SK-N-SH treated with all-trans-retinoic acid at 6 μM for 48 hours (cell line): Measurements from ENCODE around the gene MSL3.

ENCODE experiments used
- ATAC-seq: fragments of 200-7000 bp; cut with Tn5 transposase; 3 replicates; pipeline ENCODE4 v1.9.1; 2020; ENCODE audit warnings: mild to moderate bottlenecking, moderate library complexity
- ARNTL ChIP-seq: fragments of 450-650 bp; formaldehyde crosslinking; IDR thresholded peaks from 2 replicates; pipeline ENCODE4 v1.5.0; 2020; ENCODE audit warnings: low read depth, mild to moderate bottlenecking, moderate library complexity, borderline replicate concordance
- CSDC2 ChIP-seq: fragments of 250-450 bp; sonication (Bioruptor Pico); IDR thresholded peaks from 2 replicates; pipeline ENCODE4 v1.5.0; 2020; ENCODE audit warnings: mild to moderate bottlenecking, moderate library complexity
- ESRRG ChIP-seq: fragments of 250-450 bp; sonication (Bioruptor Pico); IDR thresholded peaks from 2 replicates; pipeline ENCODE4 v1.6.1; 2021; ENCODE audit warnings: mild to moderate bottlenecking
- GLIS3 ChIP-seq: fragments of 250-450 bp; sonication (Bioruptor Pico); IDR thresholded peaks from 2 replicates; pipeline ENCODE4 v1.5.0; 2020; ENCODE audit warnings: mild to moderate bottlenecking, moderate library complexity
- PATZ1 ChIP-seq: fragments of 250-450 bp; sonication (Bioruptor Pico); IDR thresholded peaks from 2 replicates; pipeline ENCODE4 v1.8.0; 2020; ENCODE audit warnings: mild to moderate bottlenecking, moderate library complexity, borderline replicate concordance
- PPARA ChIP-seq: fragments of 250-450 bp; sonication (Bioruptor Pico); IDR thresholded peaks from 2 replicates; pipeline ENCODE4 v1.5.0; 2020; ENCODE audit warnings: mild to moderate bottlenecking, borderline replicate concordance
- SNAI2 ChIP-seq: fragments of 250-450 bp; sonication (Bioruptor Pico); IDR thresholded peaks from 2 replicates; pipeline ENCODE4 v1.5.0; 2020; ENCODE audit warnings: mild to moderate bottlenecking, moderate library complexity
- TCF4 ChIP-seq: fragments of 250-450 bp; sonication (Bioruptor Pico); IDR thresholded peaks from 2 replicates; pipeline ENCODE4 v1.8.0; 2021; ENCODE audit warnings: mild to moderate bottlenecking, moderate library complexity, borderline replicate concordance
- TOX ChIP-seq: fragments of 250-450 bp; sonication (Bioruptor Pico); IDR thresholded peaks from 2 replicates; pipeline ENCODE4 v1.8.0; 2021; ENCODE audit warnings: mild to moderate bottlenecking, moderate library complexity, borderline replicate concordance
- TSHZ2 ChIP-seq: fragments of 250-450 bp; sonication (Bioruptor Pico); IDR thresholded peaks from 2 replicates; pipeline ENCODE4 v1.5.0; 2020; ENCODE audit warnings: mild to moderate bottlenecking, moderate library complexity
- ZC3H10 ChIP-seq: fragments of 250-450 bp; sonication (Bioruptor Pico); IDR thresholded peaks from 2 replicates; pipeline ENCODE4 v1.5.1; 2021; ENCODE audit warnings: mild to moderate bottlenecking, moderate library complexity
- ZFP3 ChIP-seq: fragments of 250-450 bp; sonication (Bioruptor Pico); IDR thresholded peaks from 2 replicates; pipeline ENCODE4 v1.5.0; 2020; ENCODE audit warnings: mild to moderate bottlenecking, moderate library complexity
- ZFP30 ChIP-seq: fragments of 450-650 bp; formaldehyde crosslinking; IDR thresholded peaks from 2 replicates; pipeline ENCODE4 v1.5.0; 2022; ENCODE audit warnings: mild to moderate bottlenecking, moderate library complexity
- ZNF70 ChIP-seq: fragments of 450-650 bp; formaldehyde crosslinking; IDR thresholded peaks from 2 replicates; pipeline ENCODE4 v1.5.0; 2020; ENCODE audit warnings: mild to moderate bottlenecking, moderate library complexity
- ZNF8 ChIP-seq: fragments of 450-650 bp; formaldehyde crosslinking; IDR thresholded peaks from 2 replicates; pipeline ENCODE4 v1.5.0; 2020; ENCODE audit warnings: mild to moderate bottlenecking, moderate library complexity
- TF ChIP-seq, protein P1 (sequence below): fragments of 250-450 bp; sonication (Bioruptor Pico); IDR thresholded peaks from 2 replicates; pipeline ENCODE4 v1.5.1; 2021; ENCODE audit warnings: mild to moderate bottlenecking, moderate library complexity
- TF ChIP-seq, protein P2 (sequence below): fragments of 250-450 bp; sonication (Bioruptor Pico); IDR thresholded peaks from 2 replicates; pipeline ENCODE4 v1.8.0; 2021; ENCODE audit warnings: low read depth, mild to moderate bottlenecking, moderate library complexity, borderline replicate concordance
- TF ChIP-seq, protein P3 (sequence below): fragments of 250-450 bp; sonication (Bioruptor Pico); IDR thresholded peaks from 2 replicates; pipeline ENCODE4 v1.5.1; 2020; ENCODE audit warnings: low read depth, mild to moderate bottlenecking, moderate library complexity

The MSL3 gene

DNA sequence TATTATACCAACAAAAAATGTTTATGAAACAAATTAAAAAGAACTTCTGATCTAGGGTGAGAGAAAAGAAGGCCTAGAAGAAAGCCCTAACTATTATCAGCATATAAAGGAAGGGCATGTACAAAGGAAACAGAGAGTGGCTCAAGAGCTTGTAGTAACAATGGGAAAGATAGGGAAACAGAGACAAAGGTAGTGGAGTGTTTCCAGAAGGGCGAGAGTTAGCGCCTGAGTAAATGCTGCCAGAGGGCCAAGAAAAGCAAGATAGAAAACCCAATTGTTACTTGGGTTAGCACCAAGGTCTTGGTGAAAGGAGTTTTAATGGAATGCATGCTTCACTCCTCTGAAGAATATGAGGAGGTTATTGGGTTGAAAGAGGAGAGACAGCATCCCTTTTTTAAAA lies 16.5 kb upstream of the MSL3 start:
- no peak for ATAC-seq
- no peak for TF ChIP-seq TSHZ2
- no peak for TF ChIP-seq ARNTL (CRISPR knock-in tag)
- TF ChIP-seq PATZ1 (CRISPR knock-in tag): no peak
- TF ChIP-seq GLIS3 (CRISPR knock-in tag): no peak
- TF ChIP-seq TCF4: no peak
- no peak for TF ChIP-seq ZC3H10
- TF ChIP-seq, protein P1, sequence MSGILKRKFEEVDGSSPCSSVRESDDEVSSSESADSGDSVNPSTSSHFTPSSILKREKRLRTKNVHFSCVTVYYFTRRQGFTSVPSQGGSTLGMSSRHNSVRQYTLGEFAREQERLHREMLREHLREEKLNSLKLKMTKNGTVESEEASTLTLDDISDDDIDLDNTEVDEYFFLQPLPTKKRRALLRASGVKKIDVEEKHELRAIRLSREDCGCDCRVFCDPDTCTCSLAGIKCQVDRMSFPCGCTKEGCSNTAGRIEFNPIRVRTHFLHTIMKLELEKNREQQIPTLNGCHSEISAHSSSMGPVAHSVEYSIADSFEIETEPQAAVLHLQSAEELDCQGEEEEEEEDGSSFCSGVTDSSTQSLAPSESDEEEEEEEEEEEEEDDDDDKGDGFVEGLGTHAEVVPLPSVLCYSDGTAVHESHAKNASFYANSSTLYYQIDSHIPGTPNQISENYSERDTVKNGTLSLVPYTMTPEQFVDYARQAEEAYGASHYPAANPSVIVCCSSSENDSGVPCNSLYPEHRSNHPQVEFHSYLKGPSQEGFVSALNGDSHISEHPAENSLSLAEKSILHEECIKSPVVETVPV: no peak
- TF ChIP-seq TOX: no peak
- TF ChIP-seq PPARA: no peak
- no peak for TF ChIP-seq ZNF70 (CRISPR knock-in tag)
- TF ChIP-seq, protein P2, sequence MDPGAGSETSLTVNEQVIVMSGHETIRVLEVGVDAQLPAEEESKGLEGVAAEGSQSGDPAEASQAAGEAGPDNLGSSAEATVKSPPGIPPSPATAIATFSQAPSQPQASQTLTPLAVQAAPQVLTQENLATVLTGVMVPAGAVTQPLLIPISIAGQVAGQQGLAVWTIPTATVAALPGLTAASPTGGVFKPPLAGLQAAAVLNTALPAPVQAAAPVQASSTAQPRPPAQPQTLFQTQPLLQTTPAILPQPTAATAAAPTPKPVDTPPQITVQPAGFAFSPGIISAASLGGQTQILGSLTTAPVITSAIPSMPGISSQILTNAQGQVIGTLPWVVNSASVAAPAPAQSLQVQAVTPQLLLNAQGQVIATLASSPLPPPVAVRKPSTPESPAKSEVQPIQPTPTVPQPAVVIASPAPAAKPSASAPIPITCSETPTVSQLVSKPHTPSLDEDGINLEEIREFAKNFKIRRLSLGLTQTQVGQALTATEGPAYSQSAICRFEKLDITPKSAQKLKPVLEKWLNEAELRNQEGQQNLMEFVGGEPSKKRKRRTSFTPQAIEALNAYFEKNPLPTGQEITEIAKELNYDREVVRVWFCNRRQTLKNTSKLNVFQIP (CRISPR knock-in tag): no peak

- TF ChIP-seq CSDC2 (CRISPR knock-in tag) (no peak), TSHZ2 (no peak), ZC3H10 (no peak), ZNF8 (no peak), PATZ1 (CRISPR knock-in tag) (no peak), ESRRG (CRISPR knock-in tag) (no peak), ZFP30 (CRISPR knock-in tag) (no peak), ZFP3 (CRISPR knock-in tag) (no peak), TCF4 (no peak), SNAI2 (CRISPR knock-in tag) (no peak), ZNF70 (CRISPR knock-in tag) (no peak), TOX (no peak)
- TF ChIP-seq, protein P3, sequence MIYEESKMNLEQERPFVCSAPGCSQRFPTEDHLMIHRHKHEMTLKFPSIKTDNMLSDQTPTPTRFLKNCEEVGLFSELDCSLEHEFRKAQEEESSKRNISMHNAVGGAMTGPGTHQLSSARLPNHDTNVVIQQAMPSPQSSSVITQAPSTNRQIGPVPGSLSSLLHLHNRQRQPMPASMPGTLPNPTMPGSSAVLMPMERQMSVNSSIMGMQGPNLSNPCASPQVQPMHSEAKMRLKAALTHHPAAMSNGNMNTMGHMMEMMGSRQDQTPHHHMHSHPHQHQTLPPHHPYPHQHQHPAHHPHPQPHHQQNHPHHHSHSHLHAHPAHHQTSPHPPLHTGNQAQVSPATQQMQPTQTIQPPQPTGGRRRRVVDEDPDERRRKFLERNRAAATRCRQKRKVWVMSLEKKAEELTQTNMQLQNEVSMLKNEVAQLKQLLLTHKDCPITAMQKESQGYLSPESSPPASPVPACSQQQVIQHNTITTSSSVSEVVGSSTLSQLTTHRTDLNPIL: no peak
- TF ChIP-seq, protein P2 (CRISPR knock-in tag): no peak
- ATAC-seq: no peak
Measured at GRCh38 chrX:11745881-11746280, 12.2 kb upstream of the MSL3 start.
